NCI-H1105 (cell line): Measurements from ENCODE around the gene COL4A1.

ENCODE experiments used
- DNase-seq: peaks from one replicate; lab custom pipeline; 2025; lab: John Stamatoyannopoulos, UW

The COL4A1 gene

DNA sequence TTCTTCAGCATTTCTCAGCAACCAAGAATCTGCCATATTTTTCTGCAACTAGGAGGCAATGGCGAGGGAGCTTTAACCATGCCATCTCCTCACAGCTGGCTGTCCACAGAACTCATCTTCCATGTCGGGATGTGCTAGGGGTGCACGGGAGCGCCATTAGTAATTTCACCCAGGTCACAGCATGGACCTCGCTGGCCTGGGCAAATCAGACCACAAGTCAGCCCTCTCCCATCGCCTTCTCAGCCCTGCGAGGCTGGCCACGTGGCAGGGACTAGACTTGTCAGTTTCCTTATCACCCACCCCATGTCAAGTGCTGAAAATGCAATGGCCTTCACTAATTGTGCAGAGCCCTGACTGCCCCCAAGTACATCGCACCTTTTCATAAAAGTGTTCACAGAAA is 15.7 kb downstream of the COL4A1 start:
- DNase-seq = no peak

DNA sequence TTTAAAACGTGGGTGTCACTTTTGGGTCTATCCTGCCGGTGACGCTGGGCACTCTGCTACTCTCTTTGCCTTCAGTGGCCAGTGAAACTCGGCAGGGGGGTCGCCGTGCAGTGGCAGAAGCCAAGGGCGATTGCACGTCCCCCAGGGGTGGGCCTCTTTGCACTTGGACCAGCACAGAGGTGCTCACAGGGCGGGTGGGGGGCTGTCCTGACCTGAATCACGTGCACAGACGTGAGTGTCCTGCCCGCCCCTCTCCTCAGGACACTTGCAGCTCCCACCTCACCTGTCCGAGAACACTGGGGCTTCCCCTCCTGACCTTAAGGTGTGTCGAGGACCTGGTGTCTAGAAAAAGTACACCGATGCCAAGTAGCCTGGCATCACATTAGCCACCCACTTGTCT is 16.1 kb downstream of the COL4A1 start:
- DNase-seq = no peak

DNA sequence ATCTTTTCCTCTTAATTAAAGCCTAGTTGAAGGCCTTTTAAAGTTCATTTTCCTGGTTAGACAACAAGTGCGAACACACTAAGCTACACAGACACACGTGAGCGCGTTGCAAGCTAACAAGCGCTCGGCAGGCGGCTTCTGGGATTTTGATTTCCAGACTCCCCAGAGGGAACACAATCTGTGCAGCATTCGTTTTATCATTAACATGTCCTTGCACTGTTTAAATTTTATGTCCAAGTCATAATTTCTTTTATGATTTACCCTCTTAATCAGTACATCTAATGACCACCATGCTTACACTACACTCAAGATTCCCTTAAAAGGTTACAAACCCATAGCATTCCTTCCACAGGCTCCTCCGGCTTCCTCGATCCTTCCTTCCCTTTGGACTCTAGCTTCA is 16.8 kb downstream of the COL4A1 start:
- no peak for DNase-seq

DNA sequence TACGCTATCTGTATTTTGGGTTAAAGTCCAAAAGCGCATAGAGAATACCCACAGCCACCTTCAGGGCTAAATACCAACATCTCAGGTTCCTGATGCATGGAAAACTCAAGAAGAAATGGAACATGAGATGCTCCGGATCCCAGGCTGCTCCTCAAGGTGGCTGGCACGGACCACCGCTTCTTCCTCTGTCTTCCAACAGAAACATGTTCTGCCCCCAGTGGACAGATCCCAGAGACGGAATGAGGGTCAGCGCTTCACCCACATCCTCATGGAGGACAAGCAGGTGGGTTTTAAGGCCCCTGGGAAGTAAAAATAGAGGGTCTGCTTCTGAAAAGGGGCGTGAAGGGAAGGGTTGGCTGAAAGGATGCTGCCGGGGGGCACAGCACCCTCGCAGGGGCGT is 17.3 kb downstream of the COL4A1 start:
- DNase-seq = no peak

DNA sequence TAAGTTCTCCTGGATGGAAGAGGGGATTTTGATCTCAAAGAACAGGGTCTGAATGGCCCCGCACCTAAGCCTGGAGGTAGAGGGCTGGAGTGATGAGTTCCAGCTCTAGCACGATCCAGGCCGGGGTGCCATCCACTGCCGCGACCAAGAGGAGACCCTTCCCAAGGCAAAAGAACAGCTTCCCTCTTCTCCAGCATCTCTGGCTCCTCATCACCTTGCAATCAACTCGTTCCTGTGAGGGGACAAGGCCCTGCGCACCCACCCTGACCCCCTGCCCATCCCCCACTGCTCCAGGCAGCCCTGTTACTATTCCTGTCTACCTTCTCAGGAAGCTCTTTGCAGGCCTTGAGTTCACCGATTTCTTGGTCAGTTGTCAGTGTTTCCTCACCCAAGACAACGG is 17.8 kb downstream of the COL4A1 start:
- DNase-seq = no peak

DNA sequence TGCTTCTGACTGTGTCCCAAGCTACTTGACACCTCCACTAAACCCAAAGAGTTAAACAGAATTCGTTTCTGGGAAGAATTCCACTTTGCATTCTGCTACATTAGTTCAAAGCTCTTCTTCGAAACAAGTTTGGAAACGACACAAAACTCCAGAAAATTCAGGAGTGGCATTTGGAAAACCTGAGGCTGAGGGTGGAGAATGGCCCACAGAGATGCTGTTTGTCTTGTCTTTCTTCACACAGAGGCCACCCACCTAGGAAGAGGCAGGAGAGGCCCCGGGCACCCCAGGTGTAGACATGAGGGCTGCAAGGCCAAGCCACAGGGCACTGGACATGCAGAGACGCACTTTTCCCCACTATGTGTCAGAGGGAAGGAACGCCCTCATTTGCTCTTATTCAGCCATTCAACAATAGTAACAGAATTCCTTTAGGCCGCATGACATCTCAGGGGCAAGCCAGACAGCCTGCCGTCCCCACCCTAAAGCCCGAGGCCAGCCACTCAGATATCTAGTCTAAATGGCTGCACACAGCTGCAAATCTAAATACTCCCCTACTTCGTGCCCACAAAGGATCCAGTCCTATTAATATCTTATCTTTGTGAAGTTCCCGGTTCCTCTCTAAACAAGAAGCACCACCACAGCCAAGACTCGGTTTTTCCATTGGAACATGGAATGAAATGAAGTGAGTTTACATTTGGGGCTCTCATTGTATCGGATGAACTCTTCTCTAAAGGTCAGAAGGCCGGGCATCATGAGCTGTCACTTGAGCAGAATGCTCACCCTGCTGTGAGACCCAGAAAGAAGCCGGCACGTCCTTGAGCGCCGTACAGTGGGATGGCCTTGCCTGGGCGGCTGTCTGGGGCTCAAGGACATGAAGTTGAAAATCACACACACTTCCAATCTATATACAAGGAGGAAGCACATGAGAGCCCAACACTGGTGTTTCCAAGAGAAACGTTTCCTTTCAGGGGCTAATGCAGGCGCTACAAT is 19.8 kb downstream of the COL4A1 start:
- DNase-seq = no peak

DNA sequence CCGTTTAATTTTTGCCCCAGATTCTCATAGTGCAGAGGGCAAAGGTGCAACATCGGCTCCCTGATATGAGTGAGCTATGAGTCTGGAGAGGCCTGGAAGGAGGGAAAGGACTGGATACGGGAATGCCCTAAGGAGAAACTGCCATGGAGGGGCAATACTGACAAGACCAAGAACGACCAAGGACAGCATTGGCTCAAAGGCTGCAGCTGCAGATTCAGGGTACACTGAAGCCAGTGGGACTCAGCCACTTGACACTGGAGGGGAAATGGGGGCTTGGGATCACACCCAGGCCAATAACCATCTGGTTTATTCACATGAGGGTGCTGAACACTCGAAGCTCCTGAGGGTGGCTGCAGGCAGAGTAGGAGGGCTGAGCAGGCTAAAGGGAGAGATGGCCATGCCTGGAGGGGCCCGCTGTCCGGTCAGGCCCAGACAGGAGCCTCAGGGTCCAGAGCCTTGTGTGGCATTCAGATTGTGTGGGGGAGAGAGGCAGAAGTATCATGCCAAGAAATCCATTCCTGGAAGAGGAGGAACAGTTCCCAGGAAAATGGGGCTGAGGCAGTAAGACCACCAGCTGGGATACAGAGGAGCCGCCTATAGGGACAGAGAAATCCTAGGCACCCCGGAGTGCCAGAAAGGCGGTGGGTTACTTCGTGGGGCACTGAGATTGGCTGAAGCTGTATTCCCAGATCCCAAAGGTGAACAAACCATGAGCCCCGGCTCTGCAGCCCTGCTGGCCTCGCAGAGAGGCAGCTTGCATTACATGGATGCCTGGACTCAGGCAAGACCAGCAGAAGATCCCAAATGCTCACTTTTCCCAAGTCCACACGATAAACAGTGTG is 20.7 kb downstream of the COL4A1 start:
- no peak for DNase-seq

DNA sequence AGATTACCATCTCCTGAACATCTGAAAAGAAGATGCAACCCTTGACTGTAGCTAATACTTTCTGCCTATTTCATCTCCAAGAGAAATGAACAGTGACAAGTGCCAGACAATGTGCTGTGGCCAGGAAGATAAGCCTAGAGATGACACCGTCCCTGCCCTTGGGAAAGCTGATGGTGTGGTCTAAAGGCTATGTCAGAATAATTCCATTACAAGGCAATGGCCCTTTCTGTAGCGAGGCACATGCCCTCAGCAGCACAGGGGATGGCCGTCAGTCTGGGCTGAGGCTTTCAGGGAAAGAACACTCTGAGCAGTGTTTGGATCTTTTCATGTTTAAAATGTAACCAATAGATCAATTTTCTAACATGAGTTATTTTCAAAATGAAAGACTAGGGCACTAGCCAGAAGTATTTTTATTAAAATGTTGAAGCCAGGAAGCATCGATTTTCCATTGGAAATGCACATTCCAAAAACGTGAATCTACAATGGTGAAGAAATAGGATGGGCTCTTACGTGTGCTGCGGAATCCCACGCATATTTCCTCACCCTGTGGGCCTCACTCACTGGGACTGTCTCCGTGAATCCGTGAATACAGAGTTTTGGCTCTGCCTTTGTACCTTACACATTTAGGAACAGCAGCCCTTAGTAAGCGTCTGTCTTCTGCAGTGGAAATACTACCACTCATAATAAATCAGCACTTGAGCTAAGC is 22.0 kb downstream of the COL4A1 start:
- DNase-seq = no peak

DNA sequence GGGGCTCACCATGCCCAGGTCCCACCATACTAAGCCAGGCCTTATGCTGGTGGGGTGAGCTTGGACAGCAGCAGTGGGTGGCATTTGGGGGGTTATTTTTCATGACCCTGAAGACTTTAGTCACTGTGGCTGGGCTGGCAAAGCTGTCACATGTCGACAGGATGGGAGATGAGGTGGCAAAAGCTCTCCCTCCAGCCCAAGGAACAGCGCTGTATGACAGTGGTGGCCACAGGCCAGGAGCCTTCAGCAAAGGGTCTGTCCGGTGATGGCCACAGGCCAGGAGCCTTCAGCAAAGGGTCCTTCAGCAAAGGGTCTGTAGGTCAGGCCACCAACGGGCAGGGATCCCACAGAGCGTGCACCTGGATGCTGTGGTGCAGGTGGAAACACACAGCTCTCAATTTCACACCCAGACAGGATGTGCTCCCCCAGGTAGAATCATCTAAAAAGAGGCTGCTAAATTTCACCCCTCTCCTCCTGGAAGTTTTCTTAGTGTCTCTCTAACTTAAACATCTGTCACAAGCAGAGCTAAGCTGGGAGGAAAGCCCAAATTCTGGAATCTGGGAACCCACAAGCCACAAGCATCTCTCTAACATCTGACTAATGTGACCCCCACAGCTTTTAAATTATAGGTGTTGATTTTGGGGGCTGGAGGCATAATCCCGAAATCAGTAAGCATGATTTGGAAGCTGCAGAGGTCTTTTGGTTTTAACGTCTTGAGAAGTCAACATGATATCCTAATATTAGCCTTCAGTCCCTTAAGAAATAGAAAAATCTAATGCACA is 23.0 kb downstream of the COL4A1 start:
- no peak for DNase-seq

DNA sequence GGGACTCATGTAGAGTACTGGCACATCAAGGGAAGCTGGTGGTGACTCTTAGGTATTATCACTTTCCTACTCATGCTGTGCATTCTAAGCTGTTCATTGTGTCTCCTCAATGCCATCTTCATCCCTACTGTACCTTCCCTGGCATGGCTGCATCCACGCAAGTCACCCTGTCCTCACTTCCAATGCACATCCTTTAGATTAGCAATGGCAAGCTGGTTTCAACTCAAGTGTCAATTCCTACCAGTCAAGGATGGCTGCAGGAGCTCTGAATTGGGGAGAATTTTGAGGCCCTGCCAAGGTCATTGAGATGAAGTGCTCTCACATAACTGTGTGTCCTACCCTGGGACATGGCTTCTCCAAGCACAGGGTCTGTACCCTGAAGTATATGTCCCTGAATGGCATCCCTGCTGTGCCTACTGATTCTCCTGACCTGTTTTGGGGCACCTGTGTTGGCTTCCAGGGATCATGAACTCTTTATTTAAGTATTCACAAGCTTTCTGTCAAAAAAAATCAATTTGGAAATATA is 24.6 kb downstream of the COL4A1 start:
- no peak for DNase-seq

DNA sequence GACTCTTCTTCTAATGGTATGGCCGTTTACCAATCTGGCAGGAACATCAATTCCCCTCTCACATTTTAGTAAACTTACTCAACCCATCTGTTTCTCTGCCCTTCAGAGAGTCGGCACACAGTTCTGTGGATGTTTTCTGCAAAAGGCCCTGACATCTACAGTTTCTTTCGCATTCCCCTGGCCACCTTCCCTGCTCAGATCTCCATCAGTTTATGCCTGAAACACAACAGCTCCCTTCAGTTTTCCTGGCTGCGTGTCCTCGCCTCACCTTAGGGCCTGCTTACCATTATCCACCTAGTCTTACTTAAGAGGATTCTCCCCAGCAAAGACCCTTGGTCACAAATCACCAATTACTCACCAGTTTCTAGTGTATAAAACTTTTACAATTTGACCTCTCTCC is 25.2 kb downstream of the COL4A1 start:
- DNase-seq = no peak

DNA sequence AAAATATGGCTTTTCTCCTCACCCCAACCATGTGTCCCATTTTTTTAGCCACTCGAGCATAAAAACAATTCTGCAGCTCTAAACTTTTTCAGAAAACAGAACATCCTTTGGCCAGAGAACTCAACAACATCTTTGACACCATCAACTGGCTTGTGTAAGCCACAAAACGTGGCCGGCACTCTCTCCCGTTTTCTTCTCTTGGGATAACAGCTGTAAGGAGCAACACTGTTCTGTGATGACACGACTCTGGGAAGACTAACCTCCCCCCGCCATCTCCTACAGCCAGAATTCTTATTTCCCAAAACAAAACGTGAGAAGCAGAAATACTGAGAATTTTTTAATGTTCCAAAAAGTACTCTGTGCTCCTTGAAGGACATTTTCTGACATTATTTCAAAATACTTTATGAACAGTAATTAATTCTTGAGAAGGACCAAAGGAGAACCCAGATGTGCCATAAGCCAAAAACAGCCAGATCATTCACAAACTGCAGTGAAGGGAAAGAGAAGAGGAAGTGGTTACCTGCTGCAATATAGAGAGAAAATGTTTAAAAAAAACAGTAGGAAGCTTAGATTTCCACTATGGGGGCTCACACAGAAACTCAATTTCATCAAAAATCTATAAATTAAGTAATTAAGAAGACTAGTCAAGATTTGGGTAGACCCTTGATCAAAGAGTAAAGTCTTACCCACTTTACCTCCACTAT is 25.8 kb downstream of the COL4A1 start:
- no peak for DNase-seq

DNA sequence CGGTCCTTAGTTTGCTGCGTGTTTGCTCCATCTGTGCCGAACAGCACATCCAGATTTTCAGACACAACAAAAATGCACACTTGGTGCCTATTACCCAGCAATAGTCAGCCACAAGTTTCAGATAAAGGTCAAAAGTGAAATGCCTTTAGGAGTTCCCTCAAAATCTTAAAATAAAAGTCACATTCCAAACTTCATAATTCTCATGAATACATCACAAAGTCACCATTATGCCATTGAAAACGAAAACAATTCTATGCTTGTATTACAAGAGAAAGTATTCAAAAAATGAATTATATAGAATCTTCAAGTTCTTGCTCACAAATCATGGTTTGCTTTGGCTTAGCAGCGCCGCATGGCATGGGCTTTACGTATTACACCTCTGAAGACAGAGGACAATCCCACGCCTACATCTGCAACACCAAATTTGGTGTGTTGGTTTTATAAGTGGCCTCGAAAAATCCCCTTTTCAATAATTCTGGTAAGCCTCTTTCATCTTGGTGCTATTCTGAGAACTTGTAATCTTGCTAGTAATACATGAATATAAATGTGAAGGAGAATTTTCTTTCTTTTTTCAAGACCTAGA is 26.6 kb downstream of the COL4A1 start:
- no peak for DNase-seq

DNA sequence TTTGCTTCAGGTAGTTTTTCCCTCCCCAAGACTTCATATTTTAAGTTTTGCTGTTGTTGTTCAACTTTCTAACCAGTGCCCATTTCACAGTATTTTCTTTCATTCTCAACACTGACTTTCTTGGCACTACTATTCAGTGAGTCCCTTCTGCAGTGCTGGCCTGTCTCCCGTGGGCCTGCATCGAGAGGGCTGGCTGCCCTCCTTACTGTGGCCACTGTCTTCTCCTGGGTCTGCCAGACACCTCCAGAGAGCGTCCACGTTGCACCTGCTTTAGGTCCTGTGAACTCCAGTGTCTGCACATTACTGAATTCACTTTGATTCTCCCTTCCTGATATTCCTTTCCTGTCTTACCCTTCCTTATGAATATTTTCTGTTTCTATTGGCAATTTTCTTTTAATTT is 27.3 kb downstream of the COL4A1 start:
- no peak for DNase-seq

DNA sequence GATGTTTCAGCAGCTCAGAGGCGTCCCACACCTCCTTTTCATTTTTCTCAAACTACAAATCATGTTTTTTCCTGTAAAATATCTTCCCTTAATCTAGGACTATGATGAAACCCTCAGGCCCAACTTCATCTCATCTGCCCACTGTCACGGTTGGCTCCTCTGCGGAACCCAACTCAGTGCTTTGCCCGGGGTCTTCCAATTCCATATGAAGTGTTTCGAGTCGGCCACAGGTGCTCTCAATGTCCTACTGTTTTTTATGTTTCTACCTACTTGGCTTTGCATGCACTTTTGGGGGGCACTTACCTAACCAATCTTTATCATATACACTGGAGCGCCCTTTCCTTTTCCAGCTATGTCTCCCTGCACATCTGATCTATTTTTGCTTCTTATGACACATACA is 28.1 kb downstream of the COL4A1 start:
- DNase-seq = no peak

DNA sequence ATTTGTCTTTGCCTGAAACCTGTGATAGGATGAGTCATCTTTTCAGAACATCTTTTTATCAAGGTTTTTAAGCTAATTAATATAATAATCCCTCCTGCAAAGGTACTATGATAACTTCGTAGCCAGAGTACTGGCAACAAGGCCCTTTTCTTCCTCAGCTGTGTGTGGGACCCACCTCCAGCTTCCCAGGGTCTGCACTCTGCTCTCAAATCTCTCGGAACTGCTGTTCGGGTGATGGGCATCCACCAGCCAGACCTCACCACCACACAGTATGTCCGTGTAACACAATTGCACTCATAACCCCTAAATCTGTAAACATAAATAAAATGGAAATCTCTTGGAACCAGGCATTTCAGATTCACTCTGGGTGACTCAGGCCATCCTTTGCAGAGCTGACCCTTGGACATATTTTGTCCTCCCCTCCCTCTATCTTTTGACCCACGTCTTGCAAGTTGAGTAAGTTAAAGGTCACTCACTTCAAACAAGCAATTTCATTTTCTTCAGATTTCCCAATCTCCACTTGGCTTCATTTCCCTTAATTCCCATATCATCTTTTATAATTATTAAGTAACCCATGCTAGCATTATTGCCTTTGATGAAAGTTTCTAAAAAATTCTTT is 29.5 kb downstream of the COL4A1 start:
- no peak for DNase-seq

DNA sequence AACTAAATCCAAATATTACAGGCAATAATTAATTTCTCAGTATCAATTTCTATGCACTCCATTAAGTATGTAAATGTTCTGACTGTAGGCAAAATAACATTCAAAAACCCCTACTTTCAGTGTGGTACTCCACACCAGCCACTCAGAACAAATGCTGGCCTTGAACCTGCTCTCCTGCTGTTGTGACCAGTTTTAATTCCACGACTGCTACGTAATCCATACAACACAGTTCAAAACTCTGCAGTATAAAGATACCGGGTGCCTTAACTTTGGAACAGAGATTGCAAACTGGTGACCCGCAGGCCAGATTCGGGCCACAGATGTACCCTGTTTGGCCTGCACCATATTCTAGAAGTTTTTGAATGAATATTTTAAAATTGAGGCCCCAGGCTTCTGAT is 30.4 kb downstream of the COL4A1 start:
- no peak for DNase-seq

DNA sequence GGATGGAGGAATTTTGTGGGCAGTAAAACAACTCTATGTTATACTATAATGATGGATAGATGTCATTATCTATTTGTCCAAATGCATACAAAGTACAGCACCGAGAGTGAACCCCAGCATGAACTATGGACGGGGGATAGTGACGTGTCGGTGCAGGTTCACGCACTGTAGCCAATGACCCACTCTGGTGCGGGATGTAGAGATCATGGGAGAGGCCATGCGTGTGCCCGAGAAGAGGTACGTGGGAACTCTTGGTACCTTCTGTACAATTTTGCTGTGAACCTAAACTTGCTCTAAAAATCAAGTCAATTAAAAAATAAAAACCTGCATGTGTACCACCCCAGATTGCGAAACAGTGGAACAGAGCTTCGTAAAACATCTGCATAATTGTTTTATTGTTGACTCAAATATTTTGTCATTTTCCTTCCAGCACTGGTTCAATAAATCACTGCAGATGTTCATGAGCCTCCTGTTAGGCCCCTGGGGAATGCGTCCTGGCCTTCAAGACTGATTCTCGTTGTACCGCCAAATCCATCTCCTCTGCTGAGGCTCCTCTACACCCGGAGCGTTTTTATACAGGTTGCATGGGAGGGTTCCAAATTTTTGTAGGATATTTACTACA is 30.9 kb downstream of the COL4A1 start:
- DNase-seq = no peak

DNA sequence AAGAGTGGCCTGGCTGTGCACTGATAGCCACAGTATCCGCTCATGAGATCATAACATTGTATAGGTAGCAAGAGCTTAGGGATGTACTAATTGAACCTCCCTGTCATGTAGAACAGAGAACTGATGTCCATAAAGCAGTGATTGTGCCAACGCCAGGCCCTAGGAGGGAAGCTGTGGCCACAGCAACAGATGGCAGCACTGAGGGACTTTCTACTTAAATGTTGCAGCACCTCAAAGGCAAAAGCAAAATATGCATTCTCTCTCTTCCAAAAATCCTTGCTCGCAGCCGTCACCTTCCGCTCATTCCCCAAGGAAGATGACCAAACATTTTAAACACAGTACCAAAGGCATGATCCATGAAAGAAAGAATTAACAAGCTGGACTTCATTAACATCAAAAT is 32.3 kb downstream of the COL4A1 start:
- DNase-seq = no peak
